CD14-positive monocyte (primary cell): Measurements from ENCODE around the gene BICD1. TPM values are rescaled to one million over a fixed set of nuclear protein-coding genes. Genes with fewer than 3 reads are reported as not detected.
A peak's percentile ranks its signal among the peaks of the same experiment; 100 is the strongest.

ENCODE experiments used
- DNase-seq, 3 donors: peaks; one replicate each; pipeline ENCODE4 v3.0.0-alpha.2; 2011 to 2022
- H2AFZ ChIP-seq: 2 replicates; pipeline ENCODE4 v1.6.0; 2012; ENCODE audit warnings: mild to moderate bottlenecking, low read depth, low read length, inconsistent platforms; ENCODE audit not compliant: insufficient read depth, poor library complexity, severe bottlenecking
- H3K27ac ChIP-seq, 2 donors: 1 replicate in 1 of 2; 2 replicates in 1 of 2; pipeline ENCODE4 v1.5.1; 2012 to 2013; ENCODE audit warnings: low read length in 2 of 2, control low read depth in 1 of 2, inconsistent platforms in 1 of 2, low read depth in 1 of 2, mild to moderate bottlenecking in 1 of 2
- H3K27me3 ChIP-seq, 2 donors: one replicate each; pipeline versions ENCODE4 v1.6.0 to v1.6.1; 2011 to 2013; ENCODE audit warnings: low read length in 2 of 2; ENCODE audit not compliant: control insufficient read depth in 2 of 2, insufficient read depth in 2 of 2
- H3K36me3 ChIP-seq, 2 donors: replicated peaks in 1 of 2; 1 replicate in 1 of 2; 2 replicates in 1 of 2; pipeline versions ENCODE4 v1.5.1 to v1.6.1; 2012 to 2013; ENCODE audit warnings: low read length in 2 of 2, control low read depth in 1 of 2, inconsistent platforms in 1 of 2, mild to moderate bottlenecking in 1 of 2; ENCODE audit not compliant: insufficient read depth in 2 of 2, control insufficient read depth in 1 of 2
- H3K4me1 ChIP-seq, 2 donors: 1 replicate in 1 of 2; 2 replicates in 1 of 2; pipeline versions ENCODE4 v1.5.1 to v1.6.1; 2012 to 2013; ENCODE audit warnings: low read length in 2 of 2, control low read depth in 1 of 2, inconsistent platforms in 1 of 2, mild to moderate bottlenecking in 1 of 2, moderate library complexity in 1 of 2; ENCODE audit not compliant: insufficient read depth in 2 of 2, control insufficient read depth in 1 of 2
- H3K4me2 ChIP-seq: replicated peaks from 2 replicates; pipeline ENCODE3; 2012; ENCODE audit warnings: low read length, moderate library complexity, mild to moderate bottlenecking; ENCODE audit not compliant: poor library complexity, severe bottlenecking; ENCODE audit errors: extremely low read depth
- H3K4me3 ChIP-seq, 3 experiments: fragments of 200-600 bp in 1 of 3; sonication (generic) in 1 of 3; replicated peaks in 1 of 3; 1 replicate in 2 of 3; 2 replicates in 1 of 3; pipeline ENCODE4 v1.5.1; 2011 to 2013; ENCODE audit warnings: low read length in 3 of 3, mild to moderate bottlenecking in 3 of 3, control low read depth in 2 of 3, low read depth in 2 of 3, inconsistent platforms in 1 of 3, moderate library complexity in 1 of 3
- H3K79me2 ChIP-seq: 2 replicates; pipeline ENCODE4 v1.6.0; 2012; ENCODE audit warnings: mild to moderate bottlenecking, control low read depth, inconsistent platforms, low read length, moderate library complexity; ENCODE audit not compliant: insufficient read depth
- H3K9ac ChIP-seq: 2 replicates; pipeline ENCODE4 v1.6.0; 2017; ENCODE audit warnings: low read length, mild to moderate bottlenecking; ENCODE audit not compliant: insufficient read depth, poor library complexity, severe bottlenecking
- H3K9me3 ChIP-seq, 2 donors: replicated peaks in 1 of 2; 1 replicate in 1 of 2; 2 replicates in 1 of 2; pipeline versions ENCODE4 v1.5.1 to v1.6.1; 2012 to 2013; ENCODE audit warnings: low read length in 2 of 2, control low read depth in 1 of 2; ENCODE audit not compliant: control insufficient read depth in 1 of 2, insufficient read depth in 1 of 2
- H4K20me1 ChIP-seq: 2 replicates; pipeline ENCODE4 v1.6.0; 2012; ENCODE audit warnings: mild to moderate bottlenecking, low read length, control low read depth, moderate library complexity; ENCODE audit not compliant: insufficient read depth
- H3K27ac Mint-ChIP-seq, 7 donors: one replicate each; pipeline ENCODE4 v1.8.0; 2020; ENCODE audit warnings: mild to moderate bottlenecking in 7 of 7, mixed read lengths in 7 of 7, moderate library complexity in 6 of 7, inconsistent platforms in 2 of 7
- H3K27me3 Mint-ChIP-seq, 3 donors: one replicate each; pipeline ENCODE4 v1.8.0; 2021 to 2022; ENCODE audit warnings: low read depth in 3 of 3, mild to moderate bottlenecking in 3 of 3, mixed read lengths in 3 of 3, moderate library complexity in 3 of 3, inconsistent platforms in 1 of 3
- H3K36me3 Mint-ChIP-seq, 2 donors: one replicate each; pipeline ENCODE4 v1.8.0; 2020; ENCODE audit warnings: mixed read lengths in 2 of 2, inconsistent platforms in 1 of 2, mild to moderate bottlenecking in 1 of 2
- H3K4me1 Mint-ChIP-seq: one replicate; pipeline ENCODE4 v1.8.0; 2020; ENCODE audit warnings: mild to moderate bottlenecking, mixed read lengths
- H3K4me3 Mint-ChIP-seq, 2 donors: one replicate each; pipeline ENCODE4 v1.8.0; 2020; ENCODE audit warnings: mild to moderate bottlenecking in 2 of 2, mixed read lengths in 2 of 2, moderate library complexity in 1 of 2
- H3K9me3 Mint-ChIP-seq, 7 donors: one replicate each; pipeline ENCODE4 v1.8.0; 2020 to 2022; ENCODE audit warnings: mixed read lengths in 7 of 7, mild to moderate bottlenecking in 6 of 7, moderate library complexity in 6 of 7, inconsistent platforms in 2 of 7
- CTCF ChIP-seq: fragments of 200-600 bp; IDR thresholded peaks from one replicate; pipeline ENCODE4 v1.8.0; 2022; ENCODE audit warnings: antibody characterized with exemption, mild to moderate bottlenecking
- WGBS: methylation state at CpG from one replicate; pipeline ENCODE4 v1.1.5; 2013; ENCODE audit warnings: missing lambda C conversion rate; ENCODE audit not compliant: insufficient coverage; 5-methylcytosine and 5-hydroxymethylcytosine counted together
- intact Hi-C, 2 donors: fragments of 100-400 bp; cut with micrococcal nuclease; formaldehyde crosslinking; loops; one replicate each; pipeline versions ENCODE4 v1.15.0 to v1.15.1; 2023
- polyA plus RNA-seq, 3 donors: library from polyadenylated mRNA; depleted of rRNA in 1 of 3; unstranded in 2 of 3; stranded (reverse) in 1 of 3; fragments of 300-500 nt in 2 of 3; fragments of >200 nt in 1 of 3; fragmentation: Illumina TruSeq in 2 of 3; gene quantifications; 1 replicate in 2 of 3; 2 replicates in 1 of 3; pipeline ENCODE4 v1.2.3, GENCODE V29; 2012 to 2021

The BICD1 gene
- polyA plus RNA-seq, 3 donors: 0.55 to 2.1 (median 1.6) TPM

- Histone ChIP-seq H3K4me2 (no peak overlapping the region), H3K27me3 (no peaks in the 10 kb centered on the region), H3K36me3 (no peaks in the 10 kb centered on the region), H3K4me3 (no peak overlapping the region), H3K27ac (no peak overlapping the region), H3K9ac (no peak overlapping the region), H4K20me1 (no peaks in the 10 kb centered on the region), H3K4me1 (no peaks in the 10 kb centered on the region), H2AFZ (peak overlapping the region; percentile 69), H3K79me2 (no peaks in the 10 kb centered on the region), H3K9me3 (no peaks in the 10 kb centered on the region)
- H3K27ac Mint-ChIP-seq: peak overlapping the region in 2 of 7 donors; percentile 49 to 67
- intact Hi-C loops: loop anchor here in 1 of 2 donors (10.0 kb wide), 2 partner anchors 242 to 388 kb away; no protein-coding TSS in a partner anchor
- H3K9me3 Mint-ChIP-seq: peaks cover 0 to 3% (median 0%) of the 10 kb centered on the region in 7 donors
- H3K4me3 Mint-ChIP-seq: no peak overlapping the region
- WGBS: 17% methylated on average over 1 of the region's 2 CpGs
- H3K27me3 Mint-ChIP-seq: peaks cover 0 to 3% (median 2%) of the 10 kb centered on the region in 3 donors
- DNase-seq: no peak
- TF ChIP-seq CTCF: no peak
- H3K4me1 Mint-ChIP-seq: peaks cover 10% of the 10 kb centered on the region
- no peaks in the 10 kb centered on the region for H3K36me3 Mint-ChIP-seq
Observed at GRCh38 chr12:32062881-32063280, 43.8 kb upstream of the BICD1 start.

DNA sequence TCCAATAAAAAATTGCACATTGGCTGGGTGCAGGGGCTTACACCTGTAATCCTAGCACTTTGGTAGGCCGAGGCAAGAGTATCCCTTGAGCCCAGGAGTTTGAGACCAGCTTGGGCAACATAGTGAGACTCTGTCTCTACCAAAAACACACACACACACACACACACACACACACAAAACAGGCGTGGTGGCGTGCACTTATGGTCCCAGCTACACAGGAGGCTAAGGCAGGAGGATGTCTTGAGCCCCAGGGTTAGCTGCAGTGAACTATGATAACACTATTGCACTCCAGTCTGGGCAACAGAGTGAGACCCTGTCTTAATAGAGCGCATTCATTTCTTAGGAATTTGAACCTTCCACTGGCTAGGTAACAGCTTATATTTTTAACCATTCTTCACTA, 42.9 kb upstream of the BICD1 start:
- H3K4me3 Mint-ChIP-seq: no peak overlapping the region
- no peak for DNase-seq
- no peak overlapping the region for H3K27ac Mint-ChIP-seq
- no peaks in the 10 kb centered on the region for H3K79me2 ChIP-seq
- H3K4me1 ChIP-seq: no peaks in the 10 kb centered on the region
- no peaks in the 10 kb centered on the region for H3K27me3 ChIP-seq
- peaks cover 0 to 2% (median 2%) of the 10 kb centered on the region in 3 donors for H3K27me3 Mint-ChIP-seq
- WGBS: 100% methylated on average over 1 of the region's 4 CpGs
- H3K9me3 Mint-ChIP-seq: peaks cover 0 to 3% (median 0%) of the 10 kb centered on the region in 7 donors
- no peaks in the 10 kb centered on the region for H3K9me3 ChIP-seq
- no peaks in the 10 kb centered on the region for H4K20me1 ChIP-seq
- H3K27ac ChIP-seq: no peak overlapping the region
- H3K36me3 Mint-ChIP-seq: no peaks in the 10 kb centered on the region
- intact Hi-C loops: loop anchor here in 1 of 2 donors (10.0 kb wide), 2 partner anchors 241 to 389 kb away; no protein-coding TSS in a partner anchor
- no peak overlapping the region for H2AFZ ChIP-seq
- peaks cover 10% of the 10 kb centered on the region for H3K4me1 Mint-ChIP-seq
- no peak overlapping the region for H3K9ac ChIP-seq
- no peak overlapping the region for H3K4me3 ChIP-seq
- no peak for TF ChIP-seq CTCF
- no peak overlapping the region for H3K4me2 ChIP-seq
- H3K36me3 ChIP-seq: no peaks in the 10 kb centered on the region
